Measurements from ENCODE around the gene ACACB.

Gene ACACB

GRCh38 chr12:109276160-109276559, 159.8 kb downstream of the ACACB start:
- H3K4me3 ChIP-seq (ENCODE audit: low read depth in 1 of 2, low read length in 2 of 2): no peak overlapping the region
- H3K4me1 ChIP-seq (ENCODE audit: insufficient read depth, low read length): no peaks in the 10 kb centered on the region
- TF ChIP-seq CTCF (IDR thresholded peaks at IDR 0.05; ENCODE audit: borderline replicate concordance, extremely low read depth, low read length, poor library complexity, severe bottlenecking) (no peak), EZH2 (IDR thresholded peaks at IDR 0.05; ENCODE audit: borderline replicate concordance, low read depth, low read length, severe bottlenecking) (no peak)
- H3K4me2 ChIP-seq (ENCODE audit: insufficient read depth, low read length): no peak overlapping the region
- H3K9me3 ChIP-seq (ENCODE audit: insufficient read depth, low read length, severe bottlenecking): no peaks in the 10 kb centered on the region
- no peak overlapping the region for H3K9ac ChIP-seq (ENCODE audit: low read depth, low read length)
- no peak overlapping the region for H3K27ac ChIP-seq (ENCODE audit: low read length)
- no peaks in the 10 kb centered on the region for H3K79me2 ChIP-seq (ENCODE audit: insufficient read depth, low read length)
- ATAC-seq (ENCODE audit: insufficient read depth, low read depth) (no peak), DNase-seq (no peak)
- no peaks in the 10 kb centered on the region for H3K27me3 ChIP-seq (ENCODE audit: insufficient read depth, low read length, poor library complexity)
- H3K36me3 ChIP-seq (ENCODE audit: insufficient read depth, low read length): no peaks in the 10 kb centered on the region
- H2AFZ ChIP-seq (ENCODE audit: low read depth, low read length): no peak overlapping the region
- H4K20me1 ChIP-seq (ENCODE audit: insufficient read depth, low read length): no peaks in the 10 kb centered on the region

- no peak overlapping the region for H3K4me2 ChIP-seq (ENCODE audit: insufficient read depth, low read length)
- H3K4me1 ChIP-seq (ENCODE audit: insufficient read depth, low read length): no peaks in the 10 kb centered on the region
- no peaks in the 10 kb centered on the region for H3K27me3 ChIP-seq (ENCODE audit: insufficient read depth, low read length, poor library complexity)
- H3K79me2 ChIP-seq (ENCODE audit: insufficient read depth, low read length): no peaks in the 10 kb centered on the region
- no peaks in the 10 kb centered on the region for H3K36me3 ChIP-seq (ENCODE audit: insufficient read depth, low read length)
- ATAC-seq (ENCODE audit: insufficient read depth, low read depth): no peak
- no peaks in the 10 kb centered on the region for H4K20me1 ChIP-seq (ENCODE audit: insufficient read depth, low read length)
- TF ChIP-seq EZH2 (IDR thresholded peaks at IDR 0.05; ENCODE audit: borderline replicate concordance, low read depth, low read length, severe bottlenecking) (no peak), CTCF (IDR thresholded peaks at IDR 0.05; ENCODE audit: borderline replicate concordance, extremely low read depth, low read length, poor library complexity, severe bottlenecking) (no peak)
- no peak overlapping the region for H2AFZ ChIP-seq (ENCODE audit: low read depth, low read length)
- H3K9me3 ChIP-seq (ENCODE audit: insufficient read depth, low read length, severe bottlenecking): no peaks in the 10 kb centered on the region
- no peak overlapping the region for H3K27ac ChIP-seq (ENCODE audit: low read length)
- H3K9ac ChIP-seq (ENCODE audit: low read depth, low read length): no peak overlapping the region
- no peak for DNase-seq
- no peak overlapping the region for H3K4me3 ChIP-seq (ENCODE audit: low read depth in 1 of 2, low read length in 2 of 2)
Observed at GRCh38 chr12:109277255-109277898, 161.0 kb downstream of the ACACB start.

- Histone ChIP-seq H3K4me2 (ENCODE audit: insufficient read depth, low read length) (no peak overlapping the region), H3K79me2 (ENCODE audit: insufficient read depth, low read length) (no peaks in the 10 kb centered on the region), H3K4me3 (ENCODE audit: low read depth in 1 of 2, low read length in 2 of 2) (no peak overlapping the region), H3K9me3 (ENCODE audit: insufficient read depth, low read length, severe bottlenecking) (no peaks in the 10 kb centered on the region), H3K27me3 (ENCODE audit: insufficient read depth, low read length, poor library complexity) (no peaks in the 10 kb centered on the region), H4K20me1 (ENCODE audit: insufficient read depth, low read length) (no peaks in the 10 kb centered on the region), H3K4me1 (ENCODE audit: insufficient read depth, low read length) (no peaks in the 10 kb centered on the region), H3K9ac (ENCODE audit: low read depth, low read length) (no peak overlapping the region), H3K36me3 (ENCODE audit: insufficient read depth, low read length) (no peaks in the 10 kb centered on the region), H2AFZ (ENCODE audit: low read depth, low read length) (no peak overlapping the region), H3K27ac (ENCODE audit: low read length) (no peak overlapping the region)
- DNase-seq: no peak
- TF ChIP-seq EZH2 (IDR thresholded peaks at IDR 0.05; ENCODE audit: borderline replicate concordance, low read depth, low read length, severe bottlenecking): no peak
- TF ChIP-seq CTCF (IDR thresholded peaks at IDR 0.05; ENCODE audit: borderline replicate concordance, extremely low read depth, low read length, poor library complexity, severe bottlenecking): no peak
- ATAC-seq (ENCODE audit: insufficient read depth, low read depth): no peak
Observed at GRCh38 chr12:109277899-109278762, 161.7 kb downstream of the ACACB start.

Data from DND-41 (cell line).